CD1c-positive myeloid dendritic cell (primary cell): Measurements from ENCODE around the gene PCYT2.
"Not testable (repeated sequence)": the region's sequence is repeated elsewhere in the genome, so short reads cannot be mapped to it uniquely, and the experiment has no call there.

ENCODE experiments used
- DNase-seq: peaks from one replicate; pipeline ENCODE4 v3.0.0-alpha.2; 2016; ENCODE audit errors: extremely low spot score

The PCYT2 gene

GRCh38 chr17:81911277-81911961, at the start of gene PCYT2:
TSS of gene PCYT2 (minus strand) at chr17:81911399. CDS start at chr17:81911355, 44 bp downstream.
- peak; percentile 93 for DNase-seq

GRCh38 chr17:81960130-81960958, 49.1 kb upstream of the PCYT2 start:
- DNase-seq, result no peak

GRCh38 chr17:81959362-81960129, 48.3 kb upstream of the PCYT2 start:
- peak; percentile 88 for DNase-seq

GRCh38 chr17:81958633-81959342, 47.6 kb upstream of the PCYT2 start:
- DNase-seq, result no peak

- no peak for DNase-seq
Observed at GRCh38 chr17:81957691-81958432, 46.7 kb upstream of the PCYT2 start.

GRCh38 chr17:81956607-81957589, 45.7 kb upstream of the PCYT2 start:
- no peak for DNase-seq

GRCh38 chr17:81955756-81956544, 44.8 kb upstream of the PCYT2 start:
- no peak for DNase-seq

GRCh38 chr17:81955058-81955681, 44.0 kb upstream of the PCYT2 start:
- DNase-seq, result no peak

GRCh38 chr17:81954131-81955057, 43.2 kb upstream of the PCYT2 start:
- no peak for DNase-seq

GRCh38 chr17:81953443-81953842, 42.2 kb upstream of the PCYT2 start:
- DNase-seq, result not testable (repeated sequence)

- no peak for DNase-seq
Observed at GRCh38 chr17:81952792-81953228, 41.6 kb upstream of the PCYT2 start.

GRCh38 chr17:81951785-81952684, 40.8 kb upstream of the PCYT2 start:
- DNase-seq, result no peak

GRCh38 chr17:81950501-81950900, 39.3 kb upstream of the PCYT2 start:
- DNase-seq, result no peak

- DNase-seq, result no peak
Observed at GRCh38 chr17:81948635-81949378, 37.6 kb upstream of the PCYT2 start.

GRCh38 chr17:81947189-81947588, 36.0 kb upstream of the PCYT2 start, which contains the start of gene MYADML2:
TSS of gene MYADML2 (minus strand) at chr17:81947233. CDS start at chr17:81941741, 5,492 bp downstream.
- no peak for DNase-seq
